ELF-1 (cell line): ENCODE results near the gene ABCC11.

ENCODE experiments used
- DNase-seq: peaks from one replicate; pipeline ENCODE4 v3.0.0-alpha.2; 2016; ENCODE audit warnings: low read depth, low spot score

Gene ABCC11

DNA sequence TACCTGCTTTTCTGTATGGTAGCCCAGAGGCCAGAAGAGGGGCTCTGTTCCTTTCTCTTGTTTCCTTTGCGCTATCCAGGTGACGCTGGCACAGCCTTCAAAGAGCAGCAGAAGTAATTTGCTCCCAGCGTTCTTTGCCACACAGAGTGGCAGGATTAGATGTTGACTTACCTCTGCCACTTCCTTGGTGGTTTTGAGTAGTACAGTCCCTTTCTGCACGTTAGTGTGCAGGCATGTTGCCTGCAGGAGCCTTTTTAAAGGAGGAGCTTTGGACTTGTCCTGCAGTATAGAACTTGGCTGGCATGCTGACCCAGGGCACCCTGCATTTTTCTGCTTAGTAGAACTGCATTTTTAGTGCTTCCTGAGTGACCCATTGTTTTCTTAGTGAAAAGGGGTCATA lies at the start of gene ABCC11:
Gene ABCC11, minus strand, starts transcription at position 229 of the 400 bp plus-strand sequence. CDS start 15,618 bp downstream, outside the sequence.
- no peak for DNase-seq

DNA sequence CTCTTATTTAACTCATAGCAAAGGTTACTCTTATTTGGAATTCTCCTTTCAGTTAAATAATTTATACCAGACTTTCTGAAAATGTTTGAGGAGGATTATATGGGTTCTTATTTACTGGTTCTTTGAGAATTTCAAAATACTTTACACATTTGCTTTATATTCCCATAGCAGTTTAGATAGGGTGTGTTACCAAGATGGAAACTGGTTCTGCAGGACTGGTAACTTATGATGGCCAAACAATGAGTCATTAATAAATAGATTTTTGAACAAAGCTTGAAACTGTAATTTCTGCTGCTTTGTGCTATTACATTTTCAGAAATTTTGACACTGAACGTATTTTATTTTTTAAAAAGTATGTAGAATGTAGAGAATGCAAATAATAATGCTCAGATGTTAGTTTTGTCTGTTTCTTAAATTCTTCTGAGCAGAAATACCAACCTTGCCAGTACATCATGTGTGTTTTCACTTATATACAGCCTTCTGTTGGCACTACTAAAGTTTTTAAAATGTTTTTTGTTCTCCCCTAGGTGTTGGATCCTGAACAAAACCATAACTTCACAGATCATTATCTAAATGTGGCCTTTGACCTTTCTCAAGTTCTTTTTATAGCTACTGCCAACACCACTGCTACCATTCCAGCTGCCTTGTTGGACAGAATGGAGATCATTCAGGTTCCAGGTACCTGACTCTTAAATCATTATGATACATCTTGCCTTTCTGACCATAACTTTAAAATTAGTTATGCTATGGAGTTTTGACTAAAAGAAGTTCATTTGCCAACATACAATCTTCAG lies 48.3 kb upstream of the ABCC11 start:
- no peak for DNase-seq

DNA sequence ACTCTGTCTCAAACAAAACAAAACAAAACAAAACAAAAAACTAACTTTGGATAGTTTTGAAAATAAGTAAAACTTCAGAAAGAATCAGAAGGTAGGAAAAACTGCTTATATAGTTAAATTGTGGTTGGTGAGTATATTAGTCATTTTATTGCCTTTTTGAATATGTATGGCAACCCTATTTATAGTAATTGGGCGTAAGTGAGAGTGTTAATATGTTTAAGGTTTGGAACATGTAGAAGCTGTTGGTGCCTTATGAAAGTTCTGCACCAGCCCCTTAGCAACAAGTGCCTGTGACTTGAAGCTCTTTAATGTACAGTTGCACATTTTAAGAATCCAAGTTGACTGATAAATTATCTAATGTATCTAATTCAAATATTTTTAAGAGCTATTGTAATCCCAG lies 47.4 kb upstream of the ABCC11 start:
- DNase-seq: no peak

DNA sequence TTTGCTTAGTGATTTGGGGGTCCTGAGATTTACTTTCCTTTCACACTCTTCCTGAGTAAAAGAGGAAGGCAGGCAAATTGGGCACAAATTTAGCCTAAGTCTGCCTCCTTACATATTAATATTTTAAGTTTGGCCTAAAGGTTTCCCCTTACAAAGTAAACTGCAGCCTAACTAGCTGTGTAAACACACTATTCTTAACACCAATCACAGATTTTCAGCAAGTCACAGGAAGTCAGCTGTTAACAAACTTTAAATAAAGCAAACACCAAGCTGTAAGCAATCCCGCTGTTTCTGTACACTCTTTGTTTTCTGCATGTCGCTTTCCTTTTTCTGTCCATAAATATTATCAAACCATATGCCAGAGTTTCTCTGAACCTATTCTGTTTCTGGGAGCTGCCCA lies 45.1 kb upstream of the ABCC11 start:
- DNase-seq: no peak

DNA sequence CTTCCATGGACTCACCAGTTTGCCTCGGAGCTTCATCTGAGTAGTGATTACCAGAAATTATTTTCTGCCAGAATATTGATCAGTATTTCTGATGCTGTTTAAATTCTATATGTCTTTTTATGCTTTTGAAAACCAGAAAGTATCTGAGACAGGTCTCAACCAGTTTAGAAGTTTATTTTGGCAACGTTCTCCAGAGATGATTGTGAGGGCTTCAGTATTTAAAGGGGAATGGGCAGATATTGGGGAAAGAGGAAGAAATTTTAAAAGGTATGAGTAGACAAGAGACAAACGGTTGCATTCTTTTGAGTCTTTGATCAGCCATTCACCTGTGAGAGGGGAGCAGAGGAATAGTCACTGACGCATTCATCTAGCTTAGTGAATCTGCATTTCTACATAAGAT lies 44.4 kb upstream of the ABCC11 start:
- DNase-seq: no peak

DNA sequence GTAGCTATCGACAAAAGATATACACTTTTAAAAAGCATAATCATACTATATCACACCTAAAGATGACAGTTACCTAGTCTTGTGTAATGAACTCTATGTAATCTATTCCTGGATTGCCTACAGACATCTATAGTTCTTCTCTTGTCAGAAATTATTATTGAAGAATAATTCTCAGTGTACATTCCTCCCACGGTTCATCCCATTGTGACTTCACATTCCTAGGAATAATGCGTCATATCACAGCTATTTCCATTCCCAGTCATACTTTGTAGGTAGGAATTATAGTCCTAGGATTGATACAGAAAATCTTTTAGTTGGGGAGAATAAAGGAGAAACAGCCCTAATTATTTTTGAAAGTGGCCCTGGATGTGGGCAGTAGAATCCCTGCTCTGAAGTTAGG lies 44.0 kb upstream of the ABCC11 start:
- no peak for DNase-seq

DNA sequence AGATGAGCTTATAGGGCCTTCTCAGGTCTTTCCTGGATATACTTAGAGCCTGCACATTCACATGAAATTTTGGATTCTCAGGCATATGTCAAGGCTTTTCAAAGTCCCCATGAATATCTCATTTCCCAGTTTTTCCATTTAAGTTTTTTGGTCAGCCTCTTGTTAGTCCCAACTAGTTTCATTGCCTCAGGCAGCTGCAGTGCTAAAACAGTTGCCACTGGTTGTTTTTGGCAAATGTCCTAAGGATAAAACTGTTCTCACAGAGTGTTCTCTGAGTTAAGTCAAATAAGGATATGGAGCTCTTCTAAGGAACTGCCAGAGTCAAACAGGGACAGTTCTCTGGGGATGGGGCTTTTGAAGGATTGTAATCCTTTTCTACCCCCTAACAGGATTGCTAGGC lies 39.9 kb upstream of the ABCC11 start:
- no peak for DNase-seq

DNA sequence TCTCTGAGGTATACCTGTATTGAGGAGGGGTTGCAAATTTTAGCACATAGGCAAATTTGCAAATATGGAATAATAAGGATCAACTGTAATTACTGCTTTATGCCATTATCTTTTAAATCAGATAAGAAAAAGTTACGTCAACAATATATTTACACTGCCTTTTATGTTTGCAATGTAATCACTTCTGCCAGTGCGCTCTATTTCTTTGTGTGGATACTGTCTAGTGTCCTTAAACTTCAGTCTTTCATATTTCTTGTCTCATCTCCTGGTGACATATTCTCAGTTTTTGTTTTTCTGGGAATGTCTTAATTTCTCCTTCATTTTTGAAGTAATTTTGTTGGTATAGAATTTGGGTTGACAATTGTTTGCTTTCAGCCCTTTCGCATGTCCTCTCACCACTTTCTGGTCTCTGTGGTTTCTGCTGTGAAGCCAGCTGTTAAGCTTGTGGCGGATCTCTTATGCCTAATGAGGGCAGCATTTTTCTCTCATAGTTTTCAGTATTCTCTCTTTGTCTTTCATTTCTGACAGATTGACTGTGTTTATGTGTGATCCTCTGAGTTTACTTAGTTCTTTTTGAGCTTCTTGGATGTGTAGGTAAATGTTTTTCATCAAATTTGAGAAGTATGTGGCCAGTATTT lies 37.6 kb upstream of the ABCC11 start:
- no peak for DNase-seq

DNA sequence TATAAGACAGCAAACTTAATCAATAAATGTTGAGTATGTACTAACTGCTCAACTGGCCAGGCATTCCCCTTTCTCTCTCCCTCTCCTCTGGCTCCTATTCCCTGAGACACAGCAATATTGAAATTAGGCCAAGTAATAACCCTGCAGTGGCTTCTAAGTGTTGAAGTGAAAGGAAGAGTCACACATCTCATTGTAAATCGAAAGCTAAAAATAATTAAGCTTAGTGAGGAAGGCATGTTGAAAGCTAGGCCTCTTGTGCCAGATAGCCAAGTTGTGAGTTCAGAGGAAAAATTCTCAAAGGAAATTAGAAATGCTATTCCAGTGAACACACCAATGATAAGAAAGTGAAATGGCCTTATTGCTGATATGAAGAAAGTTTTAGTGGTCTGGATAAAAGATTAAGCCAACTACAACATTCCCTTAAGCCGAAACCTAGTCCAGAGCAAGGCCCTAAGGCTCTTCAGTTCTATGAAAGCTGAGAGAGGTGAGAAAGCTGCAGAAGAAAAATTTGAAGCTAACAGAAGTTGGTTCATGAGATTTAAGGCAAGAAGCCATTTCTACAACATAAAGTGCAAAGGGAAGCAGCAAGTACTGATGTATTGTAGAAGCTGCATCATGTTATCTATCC lies 35.4 kb upstream of the ABCC11 start:
- DNase-seq: no peak

DNA sequence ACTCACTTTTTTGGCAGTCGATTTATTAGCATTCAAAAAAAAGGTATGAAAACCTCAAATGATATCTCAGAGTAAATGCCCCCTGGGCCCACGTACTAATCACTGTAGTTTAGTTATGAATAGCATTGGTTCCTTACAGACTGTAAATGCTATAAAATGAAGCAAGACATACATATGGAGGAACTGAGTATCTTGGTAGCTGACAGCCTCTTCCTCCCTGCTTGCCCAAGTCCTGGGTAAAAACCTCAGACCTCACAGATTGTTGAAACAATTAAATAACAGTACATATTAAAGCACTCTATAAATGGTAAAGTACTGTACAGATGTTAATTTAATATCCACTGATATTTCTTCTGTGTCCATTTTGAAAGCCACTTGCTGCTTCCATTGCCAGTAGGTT lies 33.2 kb upstream of the ABCC11 start:
- no peak for DNase-seq

DNA sequence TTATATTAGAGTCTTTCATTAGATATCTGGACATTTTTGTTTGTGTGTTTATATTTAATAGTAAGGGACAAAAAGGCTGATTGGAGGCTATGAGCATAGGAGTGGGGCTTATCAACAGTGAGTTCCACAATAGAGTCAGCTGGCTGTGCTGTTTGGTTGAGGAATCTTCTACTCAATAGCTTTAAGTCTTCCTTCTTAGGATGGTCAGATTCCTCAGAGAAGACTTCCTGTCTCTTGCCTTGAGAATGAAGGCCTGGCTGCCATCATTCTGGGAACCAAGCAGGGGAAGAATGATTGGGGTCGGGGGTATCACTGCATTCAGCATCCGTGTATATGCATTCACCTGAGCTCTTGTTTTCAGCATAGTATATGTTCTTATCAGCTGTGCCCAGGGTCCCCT lies 31.9 kb upstream of the ABCC11 start:
- DNase-seq: no peak

DNA sequence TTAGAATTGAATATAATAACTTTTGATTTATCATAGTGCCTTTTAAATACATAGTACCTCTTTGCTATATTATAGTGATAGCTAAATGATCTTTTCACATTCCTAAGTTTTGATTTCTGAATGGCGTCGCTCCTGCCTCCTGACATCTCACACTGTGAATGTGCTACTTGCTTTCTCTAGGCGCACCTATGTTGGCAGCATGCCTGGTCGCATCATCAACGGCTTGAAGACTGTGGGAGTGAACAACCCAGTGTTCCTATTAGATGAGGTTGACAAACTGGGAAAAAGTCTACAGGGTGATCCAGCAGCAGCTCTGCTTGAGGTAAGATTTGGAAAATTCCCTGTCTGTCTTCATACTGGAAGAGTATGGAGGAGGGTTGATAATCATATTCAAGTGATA lies 29.8 kb upstream of the ABCC11 start:
- no peak for DNase-seq

DNA sequence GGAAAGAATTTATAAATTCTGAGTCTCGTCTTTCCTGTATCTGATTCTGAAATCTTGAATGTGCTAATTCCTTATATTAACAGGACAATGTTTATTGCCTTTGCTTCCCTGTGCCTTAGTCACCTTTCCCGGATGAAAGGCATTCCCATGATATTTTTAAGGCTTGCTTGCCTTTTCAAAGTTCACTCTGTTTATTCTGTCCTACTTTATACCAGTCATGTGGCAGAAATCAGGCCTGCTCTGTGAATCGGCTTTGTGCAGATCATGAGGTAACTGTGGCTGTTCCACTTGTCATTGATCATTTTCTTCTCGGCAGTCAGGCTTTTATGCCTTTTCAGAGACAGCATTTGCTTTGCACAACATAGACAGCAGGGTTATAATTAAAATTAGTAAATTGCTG lies 28.8 kb upstream of the ABCC11 start:
- no peak for DNase-seq

DNA sequence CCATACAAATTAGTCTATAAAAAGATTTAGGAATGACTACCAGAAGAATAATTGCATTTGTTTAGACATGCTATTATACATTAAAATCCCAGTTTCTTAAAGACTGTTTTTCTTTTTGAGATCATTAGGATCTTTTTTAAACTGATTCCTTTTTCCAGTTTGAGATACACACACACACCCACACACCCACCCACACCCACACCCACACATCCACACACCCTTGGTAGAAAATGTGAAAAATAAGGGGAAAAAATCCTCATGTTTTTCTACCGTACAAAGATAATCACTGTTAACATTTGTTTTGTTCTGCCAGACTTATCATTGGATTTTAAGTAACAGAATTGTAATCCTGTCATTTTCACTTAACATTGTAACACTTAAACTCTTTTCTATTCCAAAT lies 27.1 kb upstream of the ABCC11 start:
- DNase-seq: no peak

DNA sequence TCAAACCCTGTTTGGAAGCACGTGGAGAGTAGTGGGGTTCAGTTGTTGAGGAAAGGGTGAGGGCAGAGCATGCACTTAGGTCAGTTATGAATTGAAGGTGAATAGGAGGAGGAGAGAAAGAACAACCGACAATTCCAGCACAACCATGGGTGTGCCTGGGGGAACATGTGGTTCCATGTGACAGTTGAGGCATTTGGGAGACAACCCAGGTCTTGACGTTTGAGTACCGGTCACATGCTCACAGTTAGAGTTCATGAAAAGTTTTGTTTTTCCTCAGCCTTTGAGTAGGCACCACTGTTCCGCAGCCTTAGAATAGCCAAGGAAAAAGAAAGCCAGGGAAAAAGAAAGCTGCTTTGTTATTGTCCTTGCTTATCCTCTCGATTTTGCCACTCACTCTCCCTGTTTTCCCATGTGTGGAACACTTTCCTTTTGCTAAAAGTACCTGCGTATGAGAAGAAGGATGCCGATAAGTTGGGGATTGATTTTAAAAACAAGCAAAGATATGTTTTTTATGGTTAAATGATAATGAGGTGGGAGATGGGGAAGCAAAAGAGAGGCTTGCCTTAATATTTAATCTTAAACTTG lies 25.6 kb upstream of the ABCC11 start:
- no peak for DNase-seq

DNA sequence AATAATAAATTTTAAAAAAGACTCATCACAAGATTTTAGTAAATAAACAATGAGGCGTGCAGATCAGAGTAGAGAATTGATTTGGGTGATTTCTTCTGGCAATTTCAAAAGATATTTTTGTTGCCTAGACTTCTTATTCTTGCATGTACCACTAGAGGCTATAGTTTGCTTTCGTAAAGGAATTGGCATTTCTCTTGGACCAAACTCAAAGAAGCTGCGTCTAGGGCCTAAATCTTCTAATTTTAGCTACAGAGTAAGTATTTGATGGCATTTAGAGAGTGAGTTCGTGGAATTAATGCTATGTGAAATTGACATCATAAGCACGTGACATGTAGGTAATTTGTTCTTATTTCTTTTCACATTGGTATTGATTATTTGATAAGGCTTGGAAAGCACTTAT lies 24.4 kb upstream of the ABCC11 start:
- no peak for DNase-seq

DNA sequence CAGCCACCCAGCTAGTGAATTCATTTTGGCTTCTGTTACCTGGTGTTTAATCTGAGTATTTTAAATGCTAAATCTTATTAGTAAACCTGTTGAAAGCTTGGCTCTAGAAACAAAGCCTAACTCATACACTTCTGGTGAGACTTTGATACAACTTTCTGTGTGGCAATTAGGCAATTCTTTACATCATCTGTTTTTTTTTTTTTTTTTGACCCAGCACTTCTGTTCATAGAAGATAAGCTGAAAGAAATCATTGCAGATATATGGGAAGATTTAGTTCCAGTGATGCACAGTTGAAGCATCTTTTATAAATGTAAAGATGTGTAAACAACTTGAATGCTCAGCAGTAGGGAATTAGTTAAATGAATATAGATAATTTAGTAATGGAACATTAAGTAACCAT lies 21.7 kb upstream of the ABCC11 start:
- no peak for DNase-seq

DNA sequence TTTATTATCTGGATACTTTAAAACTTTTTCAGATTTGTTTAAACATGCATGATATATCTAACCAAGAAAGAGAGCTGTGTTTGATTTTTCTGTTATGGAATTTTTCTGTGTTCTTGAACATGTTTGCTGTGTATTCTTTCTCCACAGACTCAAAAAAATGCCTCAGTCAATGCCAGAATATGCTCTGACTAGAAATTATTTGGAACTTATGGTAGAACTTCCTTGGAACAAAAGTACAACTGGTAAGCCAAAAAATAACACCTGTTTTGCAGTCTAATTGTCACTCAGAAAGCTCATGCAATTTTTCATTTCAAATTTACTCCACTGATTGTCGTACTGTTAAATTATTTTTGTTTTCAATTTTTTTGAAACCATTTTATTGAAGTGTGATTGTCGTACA lies 15.3 kb upstream of the ABCC11 start:
- no peak for DNase-seq

DNA sequence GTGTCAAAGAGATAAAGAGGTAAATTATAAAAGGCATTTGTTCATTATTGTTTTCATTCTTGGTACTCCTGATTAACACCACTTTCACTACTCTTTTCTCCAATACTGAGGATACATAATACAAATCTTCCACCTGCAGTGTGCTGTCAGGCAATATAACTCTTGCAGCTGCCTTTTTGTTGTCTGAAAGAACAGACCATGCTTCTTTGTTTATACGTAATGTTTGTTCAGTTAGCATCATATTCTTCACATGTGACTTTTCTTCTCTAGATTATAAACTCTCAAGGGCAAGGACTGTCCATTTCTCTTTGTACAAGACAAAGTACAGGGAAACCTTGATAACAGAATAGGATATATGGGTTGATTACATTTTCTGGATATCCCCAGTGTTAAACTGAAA lies 14.2 kb upstream of the ABCC11 start:
- DNase-seq: no peak

DNA sequence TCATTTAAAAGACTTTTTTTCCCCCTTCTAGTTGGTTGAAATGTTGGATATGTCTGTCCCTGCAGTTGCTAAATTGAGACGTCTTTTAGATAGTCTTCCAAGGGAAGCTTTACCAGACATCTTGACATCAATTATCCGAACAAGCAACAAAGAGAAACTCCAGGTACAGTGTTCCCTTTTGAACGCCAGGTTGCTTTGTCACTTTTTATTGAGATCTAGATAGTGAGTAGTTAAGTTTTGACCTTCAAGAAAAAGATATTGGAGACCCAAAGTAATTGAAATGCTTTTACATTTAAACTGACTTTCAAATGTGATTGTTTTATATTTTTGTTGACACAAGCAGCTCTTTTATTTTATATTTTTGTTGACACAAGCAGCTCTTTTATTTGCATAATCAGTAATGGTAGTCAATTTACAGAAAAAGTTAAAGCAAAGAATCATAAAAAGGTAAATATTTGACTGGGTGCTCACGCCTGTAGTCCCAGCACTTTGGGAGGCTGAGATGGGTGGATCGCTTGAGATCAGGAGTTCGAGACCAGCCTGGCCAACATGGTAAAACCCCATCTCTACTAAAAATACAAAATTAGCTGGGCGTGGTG lies 9.3 kb upstream of the ABCC11 start:
- no peak for DNase-seq

DNA sequence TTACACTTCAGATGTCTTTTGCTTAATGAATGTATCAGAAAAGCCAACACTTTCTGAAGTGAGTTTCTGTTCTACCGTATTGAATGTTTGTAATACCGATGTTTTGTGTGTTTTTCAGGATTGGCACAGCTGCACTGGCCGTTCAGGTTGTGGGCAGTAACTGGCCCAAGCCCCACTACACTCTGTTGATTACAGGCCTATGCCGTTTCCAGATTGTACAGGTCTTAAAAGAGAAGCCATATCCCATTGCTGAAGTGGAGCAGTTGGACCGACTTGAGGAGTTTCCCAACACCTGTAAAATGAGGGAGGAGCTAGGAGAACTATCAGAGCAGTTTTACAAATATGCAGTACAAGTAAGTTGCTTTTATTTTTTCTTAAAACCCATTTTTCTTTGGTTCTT lies 4.7 kb upstream of the ABCC11 start:
- DNase-seq: no peak
